Glomerular visceral epithelial cell (primary cell): ENCODE results near the gene LRRFIP2.
A peak's percentile ranks its signal among the peaks of the same experiment; 100 is the strongest.

Source experiments
- DNase-seq: peaks from one replicate; pipeline ENCODE4 v3.0.0-alpha.2; 2016; ENCODE audit errors: extremely low spot score

Gene LRRFIP2

DNA sequence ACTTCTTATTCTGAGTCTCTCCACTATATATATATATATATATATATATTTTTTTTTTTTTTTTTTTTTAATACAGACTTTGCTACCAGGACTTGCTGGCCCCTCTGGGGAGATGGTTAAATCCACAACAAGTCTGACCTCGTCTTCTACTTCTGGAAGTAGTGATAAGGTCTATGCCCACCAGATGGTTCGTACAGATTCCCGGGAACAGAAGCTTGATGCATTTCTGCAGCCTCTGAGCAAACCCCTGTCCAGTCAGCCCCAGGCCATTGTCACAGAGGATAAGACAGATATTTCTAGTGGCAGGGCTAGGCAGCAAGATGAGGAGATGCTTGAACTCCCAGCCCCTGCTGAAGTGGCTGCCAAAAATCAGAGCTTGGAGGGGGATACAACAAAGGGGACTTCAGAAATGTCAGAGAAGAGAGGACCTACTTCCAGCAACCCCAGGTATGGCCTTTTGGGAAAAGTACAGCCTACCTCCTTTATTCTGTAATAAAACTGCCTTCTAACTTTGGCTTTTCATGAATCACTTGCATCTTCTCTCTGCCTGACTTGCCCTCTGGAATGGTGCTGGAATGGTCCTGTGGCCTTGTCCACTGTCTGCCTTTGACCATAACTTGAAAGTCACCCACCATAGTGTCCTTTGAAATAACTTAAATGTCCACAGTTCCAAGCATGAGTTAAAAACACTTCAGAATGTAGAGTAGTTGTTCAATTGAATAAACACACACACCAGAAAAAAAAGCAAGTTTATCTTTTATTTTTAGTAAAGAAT, 148.6 kb downstream of the LRRFIP2 start:
- DNase-seq: no peak

DNA sequence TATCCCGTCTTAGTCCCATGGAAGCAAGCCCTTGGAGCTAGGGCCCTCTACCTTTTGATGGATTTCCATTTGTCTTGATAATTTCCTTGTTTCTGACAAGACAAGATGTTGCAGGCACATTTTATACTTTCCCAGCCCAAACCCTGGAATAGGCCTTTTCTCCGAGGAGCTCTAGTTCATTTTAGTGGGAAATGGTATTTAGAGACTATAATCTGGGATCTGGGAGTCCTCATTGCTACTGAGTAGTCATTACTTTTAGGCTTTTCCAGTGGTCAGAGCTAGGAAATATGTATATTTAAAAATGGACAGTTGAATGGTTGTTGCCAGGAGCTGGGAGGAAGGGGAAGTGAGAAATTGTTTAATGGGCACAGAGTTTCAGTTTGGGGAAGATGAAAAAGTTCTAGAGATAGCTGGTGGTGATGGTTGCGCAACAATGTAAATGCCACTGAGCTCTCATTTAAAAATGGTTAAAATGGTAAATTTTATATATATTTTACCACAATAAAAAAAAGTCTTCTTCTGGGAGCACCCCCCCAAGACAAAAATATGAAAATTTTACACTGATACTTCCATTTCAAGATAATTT, 149.5 kb downstream of the LRRFIP2 start:
- no peak for DNase-seq

DNA sequence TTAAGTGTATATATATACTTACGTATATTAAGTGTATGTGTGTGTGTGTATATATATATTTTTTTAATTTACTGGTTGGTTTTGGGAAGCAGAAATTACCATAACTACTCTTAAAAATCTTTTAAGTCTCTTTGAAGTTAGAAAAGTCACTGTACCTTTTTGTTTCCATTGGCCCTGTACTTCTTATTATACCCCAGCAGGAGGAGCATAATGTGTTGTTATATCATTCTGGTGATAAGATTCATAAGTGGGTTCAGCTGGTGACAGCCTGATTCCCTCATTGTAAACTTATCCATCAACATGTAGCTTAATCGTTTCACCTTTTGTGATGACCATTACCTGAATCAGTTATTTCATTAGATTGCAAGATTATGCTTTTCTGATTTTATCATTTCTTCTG, 150.3 kb downstream of the LRRFIP2 start:
- DNase-seq: peak; percentile 7

DNA sequence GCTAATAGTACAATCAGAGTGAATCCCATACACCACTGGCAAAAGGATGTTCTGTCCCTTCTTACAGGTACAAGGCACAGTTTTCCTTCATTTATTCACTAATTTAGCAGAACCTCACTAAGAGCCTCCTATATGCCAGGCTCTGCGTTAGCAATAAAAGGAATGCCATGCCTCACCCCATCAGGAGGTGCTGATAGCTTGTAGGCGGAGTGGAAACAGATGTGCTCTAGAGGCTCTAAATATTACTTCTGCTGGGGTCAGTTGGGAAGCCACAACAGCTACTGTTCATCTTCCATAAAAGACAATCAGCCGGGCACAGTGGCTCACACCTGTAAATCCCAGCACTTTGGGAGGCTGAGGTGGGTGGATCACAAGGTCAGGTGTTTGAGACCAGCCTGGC, 156.7 kb downstream of the LRRFIP2 start:
- no peak for DNase-seq

DNA sequence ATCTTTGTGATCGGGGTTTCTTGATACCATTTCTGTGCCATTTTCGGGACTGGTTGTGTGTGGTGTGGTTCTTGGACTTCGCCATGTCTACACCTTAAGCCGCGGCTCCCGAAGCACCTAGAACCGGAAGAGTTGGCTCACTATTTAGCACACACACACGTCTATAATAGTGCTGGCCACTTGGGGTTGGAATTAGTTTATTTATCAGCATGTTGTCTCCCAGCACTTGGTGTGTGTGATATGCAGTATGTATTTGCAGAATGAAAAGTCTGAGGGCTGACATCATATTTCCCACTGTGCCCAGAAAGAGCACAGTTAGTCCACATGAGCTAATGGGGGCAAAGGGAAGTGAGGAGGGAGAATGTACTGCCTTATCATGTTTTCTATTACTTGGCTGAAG, 157.5 kb downstream of the LRRFIP2 start:
- DNase-seq: no peak

DNA sequence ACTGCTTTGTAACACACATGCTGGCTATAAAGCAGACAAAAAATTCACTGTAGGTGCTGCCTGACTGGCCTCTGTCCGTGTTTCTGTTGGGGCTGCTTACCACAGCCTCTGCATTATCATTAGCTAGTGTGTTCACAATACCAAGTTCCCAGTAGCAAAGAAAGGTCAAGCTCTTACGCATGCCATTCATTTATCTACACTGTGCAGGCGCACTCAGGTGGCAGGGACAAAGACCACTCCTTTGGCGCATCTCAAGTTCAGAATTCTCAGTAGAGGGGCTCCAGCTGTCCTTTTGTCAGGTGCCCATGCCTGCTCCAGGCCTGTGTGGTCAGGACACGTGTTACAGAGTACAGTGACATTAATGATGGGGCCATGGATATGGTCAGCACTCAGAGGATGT, 158.7 kb downstream of the LRRFIP2 start:
- DNase-seq: no peak

DNA sequence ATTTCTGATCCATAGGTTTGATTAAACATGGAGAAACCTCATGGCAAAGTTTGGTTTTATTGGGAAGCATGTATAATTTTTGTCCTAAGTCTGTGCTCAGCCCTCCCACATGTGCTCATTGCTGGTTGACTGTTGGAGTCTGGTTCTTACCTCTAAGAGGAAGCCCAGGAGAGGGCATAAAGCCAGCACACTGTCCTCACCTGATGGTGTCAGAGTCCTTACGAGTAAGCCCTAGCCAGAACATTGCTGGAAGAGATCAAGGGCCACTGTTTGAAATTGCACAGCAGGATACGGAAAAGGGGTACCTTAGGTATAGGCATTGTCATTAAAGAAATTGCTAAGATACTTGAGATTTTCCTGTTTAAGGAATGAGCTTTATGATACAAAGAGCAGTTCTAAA, 159.8 kb downstream of the LRRFIP2 start:
- no peak for DNase-seq
